Chondrocyte (in vitro differentiated cells): ENCODE data around the gene MED9. TPM values are rescaled to one million over a fixed set of nuclear protein-coding genes. Genes with fewer than 3 reads are reported as not detected.

Experiments
- DNase-seq: peaks from one replicate; pipeline ENCODE4 v3.0.0; 2021; ENCODE audit warnings: mixed read lengths, low spot score
- H3K27ac Mint-ChIP-seq: one replicate; pipeline ENCODE4 v1.8.0; 2021; ENCODE audit warnings: mild to moderate bottlenecking, moderate library complexity, mixed read lengths; ENCODE audit not compliant: unreplicated experiment
- H3K27me3 Mint-ChIP-seq: 2 replicates; pipeline ENCODE4 v1.8.0; 2021; ENCODE audit warnings: low read depth, mixed read lengths
- H3K36me3 Mint-ChIP-seq: 2 replicates; pipeline ENCODE4 v1.8.0; 2021; ENCODE audit warnings: low read depth, mixed read lengths
- H3K4me1 Mint-ChIP-seq: 2 replicates; pipeline ENCODE4 v1.8.0; 2021; ENCODE audit warnings: low read depth, mild to moderate bottlenecking, mixed read lengths
- H3K4me3 Mint-ChIP-seq: one replicate; pipeline ENCODE4 v1.8.0; 2021; ENCODE audit warnings: mild to moderate bottlenecking, moderate library complexity, mixed read lengths; ENCODE audit not compliant: unreplicated experiment
- H3K9me3 Mint-ChIP-seq: 2 replicates; pipeline ENCODE4 v1.8.0; 2021; ENCODE audit warnings: low read depth, mixed read lengths
- CTCF ChIP-seq: fragments of 200-600 bp; sonication (generic); IDR thresholded peaks from 2 replicates; pipeline ENCODE4 v1.5.0; 2021; ENCODE audit warnings: antibody characterized with exemption, mild to moderate bottlenecking, moderate library complexity
- total RNA-seq: library from RNA; stranded (reverse); gene quantifications from 3 replicates; pipeline ENCODE4 v1.2.1, GENCODE V29; 2021

MED9 gene
- total RNA-seq, 1 donor from 2014 or later, result 7.9 TPM

- Mint-ChIP-seq H3K36me3 (peaks cover 2% of the 10 kb centered on the region), H3K4me1 (no peaks in the 10 kb centered on the region), H3K27ac (no peak overlapping the region), H3K9me3 (no peaks in the 10 kb centered on the region), H3K27me3 (peaks cover 58% of the 10 kb centered on the region), H3K4me3 (no peak overlapping the region)
- DNase-seq, result no peak
- TF ChIP-seq CTCF, result no peak
Observed at GRCh38 chr17:17468217-17469010, 8.4 kb upstream of the MED9 start.

- peaks cover 2% of the 10 kb centered on the region for H3K36me3 Mint-ChIP-seq
- no peaks in the 10 kb centered on the region for H3K9me3 Mint-ChIP-seq
- H3K27me3 Mint-ChIP-seq, result peaks cover 57% of the 10 kb centered on the region
- no peak overlapping the region for H3K27ac Mint-ChIP-seq
- no peak for TF ChIP-seq CTCF
- no peaks in the 10 kb centered on the region for H3K4me1 Mint-ChIP-seq
- DNase-seq, result no peak
- H3K4me3 Mint-ChIP-seq, result no peak overlapping the region
Observed at GRCh38 chr17:17469358-17469757, 7.4 kb upstream of the MED9 start.

GRCh38 chr17:17469996-17470395, 6.8 kb upstream of the MED9 start:
- H3K27ac Mint-ChIP-seq, result no peak overlapping the region
- H3K36me3 Mint-ChIP-seq, result peaks cover 2% of the 10 kb centered on the region
- H3K4me1 Mint-ChIP-seq, result no peaks in the 10 kb centered on the region
- no peak for DNase-seq
- no peak for TF ChIP-seq CTCF
- no peak overlapping the region for H3K4me3 Mint-ChIP-seq
- no peaks in the 10 kb centered on the region for H3K9me3 Mint-ChIP-seq
- peaks cover 51% of the 10 kb centered on the region for H3K27me3 Mint-ChIP-seq

GRCh38 chr17:17472333-17472920, 4.4 kb upstream of the MED9 start:
- Mint-ChIP-seq H3K36me3 (peaks cover 2% of the 10 kb centered on the region), H3K4me3 (no peak overlapping the region), H3K27ac (no peak overlapping the region), H3K9me3 (no peaks in the 10 kb centered on the region), H3K27me3 (peaks cover 37% of the 10 kb centered on the region), H3K4me1 (peaks cover 4% of the 10 kb centered on the region)
- no peak for DNase-seq
- TF ChIP-seq CTCF, result no peak

- H3K27me3 Mint-ChIP-seq, result peaks cover 33% of the 10 kb centered on the region
Observed at GRCh38 chr17:17474341-17474740, 2.5 kb upstream of the MED9 start.

More at GRCh38 chr17:17474341-17474740, 2.5 kb upstream of the MED9 start:
- H3K4me1 Mint-ChIP-seq, result peaks cover 19% of the 10 kb centered on the region
- H3K4me3 Mint-ChIP-seq, result no peak overlapping the region
- DNase-seq, result no peak
- TF ChIP-seq CTCF, result no peak
- no peak overlapping the region for H3K27ac Mint-ChIP-seq
- H3K36me3 Mint-ChIP-seq, result peaks cover 2% of the 10 kb centered on the region
- H3K9me3 Mint-ChIP-seq, result no peaks in the 10 kb centered on the region
